PFSK-1 (cell line): ENCODE measurements around the gene ABLIM2.

Experiments used
- REST ChIP-seq, 2 experiments: IDR thresholded peaks; 2 replicates each; pipeline versions ENCODE4 v1.6.1 to v1.8.0; 2011 to 2012; ENCODE audit warnings: low read depth in 2 of 2, low read length in 2 of 2, control low read depth in 1 of 2, inconsistent platforms in 1 of 2, mild to moderate bottlenecking in 1 of 2, moderate library complexity in 1 of 2; ENCODE audit not compliant: insufficient read depth in 1 of 2
- SIN3A ChIP-seq: IDR thresholded peaks from 2 replicates; pipeline ENCODE4 v1.6.1; 2012; ENCODE audit warnings: mild to moderate bottlenecking, low read length, moderate library complexity, borderline replicate concordance; ENCODE audit not compliant: insufficient read depth

- TF ChIP-seq REST (IDR thresholded peaks at IDR 0.05; ENCODE audit: insufficient read depth in 1 of 2, low read depth in 2 of 2, low read length in 2 of 2) (no peak), SIN3A (no peak)
Measured at GRCh38 chr4:8016527-8016926, 142.1 kb downstream of the ABLIM2 start.
